ENCODE measurements around the gene NEMF.
"Not testable (repeated sequence)": the region's sequence is repeated elsewhere in the genome, so short reads cannot be mapped to it uniquely, and the experiment has no call there.

NEMF gene, protein sequence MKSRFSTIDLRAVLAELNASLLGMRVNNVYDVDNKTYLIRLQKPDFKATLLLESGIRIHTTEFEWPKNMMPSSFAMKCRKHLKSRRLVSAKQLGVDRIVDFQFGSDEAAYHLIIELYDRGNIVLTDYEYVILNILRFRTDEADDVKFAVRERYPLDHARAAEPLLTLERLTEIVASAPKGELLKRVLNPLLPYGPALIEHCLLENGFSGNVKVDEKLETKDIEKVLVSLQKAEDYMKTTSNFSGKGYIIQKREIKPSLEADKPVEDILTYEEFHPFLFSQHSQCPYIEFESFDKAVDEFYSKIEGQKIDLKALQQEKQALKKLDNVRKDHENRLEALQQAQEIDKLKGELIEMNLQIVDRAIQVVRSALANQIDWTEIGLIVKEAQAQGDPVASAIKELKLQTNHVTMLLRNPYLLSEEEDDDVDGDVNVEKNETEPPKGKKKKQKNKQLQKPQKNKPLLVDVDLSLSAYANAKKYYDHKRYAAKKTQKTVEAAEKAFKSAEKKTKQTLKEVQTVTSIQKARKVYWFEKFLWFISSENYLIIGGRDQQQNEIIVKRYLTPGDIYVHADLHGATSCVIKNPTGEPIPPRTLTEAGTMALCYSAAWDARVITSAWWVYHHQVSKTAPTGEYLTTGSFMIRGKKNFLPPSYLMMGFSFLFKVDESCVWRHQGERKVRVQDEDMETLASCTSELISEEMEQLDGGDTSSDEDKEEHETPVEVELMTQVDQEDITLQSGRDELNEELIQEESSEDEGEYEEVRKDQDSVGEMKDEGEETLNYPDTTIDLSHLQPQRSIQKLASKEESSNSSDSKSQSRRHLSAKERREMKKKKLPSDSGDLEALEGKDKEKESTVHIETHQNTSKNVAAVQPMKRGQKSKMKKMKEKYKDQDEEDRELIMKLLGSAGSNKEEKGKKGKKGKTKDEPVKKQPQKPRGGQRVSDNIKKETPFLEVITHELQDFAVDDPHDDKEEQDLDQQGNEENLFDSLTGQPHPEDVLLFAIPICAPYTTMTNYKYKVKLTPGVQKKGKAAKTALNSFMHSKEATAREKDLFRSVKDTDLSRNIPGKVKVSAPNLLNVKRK

DNA sequence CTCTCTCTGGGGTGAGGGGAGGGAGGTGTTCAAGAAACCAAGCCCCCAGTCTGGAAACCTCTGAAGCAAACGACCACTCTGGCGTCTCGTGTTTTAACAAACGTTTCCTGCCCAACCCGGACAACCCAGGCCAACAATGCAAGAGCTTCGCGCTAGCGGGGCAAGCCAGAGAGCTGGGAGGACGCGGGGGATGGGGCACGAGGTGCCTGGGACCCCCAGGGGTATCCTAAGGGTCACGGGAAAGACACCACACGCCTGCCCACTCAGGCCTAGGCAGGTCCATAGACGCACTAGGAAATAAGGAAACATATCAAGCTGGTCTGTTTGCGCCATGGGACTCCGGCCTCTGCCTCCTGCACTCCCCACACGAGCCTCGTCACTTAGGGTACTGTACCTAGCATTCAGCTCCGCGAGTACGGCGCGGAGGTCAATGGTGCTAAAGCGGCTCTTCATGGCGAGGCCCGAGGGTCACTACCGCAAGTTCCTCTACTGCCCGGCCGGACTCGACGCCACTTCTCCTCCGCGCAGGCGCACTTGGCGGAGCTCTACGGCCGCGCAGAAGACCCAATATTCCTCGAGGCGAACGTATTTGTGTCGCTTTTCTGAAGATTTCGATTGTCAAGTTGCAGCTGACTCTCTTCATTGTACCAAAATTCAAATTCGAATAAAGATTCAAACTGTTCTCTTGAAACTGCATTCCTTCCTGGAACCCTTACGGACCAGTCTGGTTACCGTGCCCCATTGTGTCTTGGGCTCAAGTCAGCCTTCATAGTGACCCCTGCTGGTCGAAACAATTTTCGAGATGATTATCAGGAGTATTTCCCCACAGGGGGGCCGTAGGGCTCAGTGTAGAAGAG is at the start of gene NEMF:
NEMF (minus strand) TSS at position 488 of the 857 bp plus-strand sequence; CDS start at position 453, 35 bp downstream.
- peak; percentile 72 for DNase-seq

DNA sequence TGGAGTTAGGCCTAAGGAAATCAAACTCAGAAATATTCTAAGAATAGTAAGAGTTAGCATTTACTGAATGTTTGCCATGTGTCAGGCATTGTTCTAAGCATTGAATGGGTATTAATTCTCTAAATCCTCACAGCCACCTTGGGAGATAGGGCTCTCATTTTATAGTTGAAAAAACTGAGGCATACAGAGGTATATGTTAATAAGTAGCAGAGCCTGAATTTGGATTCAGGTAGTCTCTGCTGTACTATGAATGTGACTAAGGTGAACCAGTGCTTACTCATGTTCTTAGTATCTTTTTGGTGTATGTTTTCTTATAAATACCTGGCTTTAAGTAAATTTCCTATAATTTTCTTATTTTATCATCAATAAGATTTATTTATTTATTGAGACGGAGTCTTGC is 48.4 kb upstream of the NEMF start:
- no peak for DNase-seq

DNA sequence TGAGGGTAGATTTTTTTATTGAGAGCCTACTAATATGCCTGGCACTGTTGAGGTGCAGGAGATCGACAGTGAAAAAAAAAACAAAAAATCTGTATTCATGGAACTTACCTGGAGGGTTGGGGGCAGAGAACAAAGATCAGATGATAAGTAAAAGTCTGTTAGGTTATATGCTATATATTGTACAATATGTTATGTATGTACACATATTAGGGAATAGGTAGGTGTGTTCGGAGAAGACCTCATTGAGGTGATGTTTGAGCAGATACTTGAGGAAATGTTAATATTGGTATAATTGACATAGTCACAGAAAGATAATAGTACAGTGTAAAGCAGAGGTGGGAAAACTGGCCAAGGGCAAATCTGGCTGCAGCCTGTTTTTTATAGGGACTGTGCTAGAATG is 45.9 kb upstream of the NEMF start:
- no peak for DNase-seq

DNA sequence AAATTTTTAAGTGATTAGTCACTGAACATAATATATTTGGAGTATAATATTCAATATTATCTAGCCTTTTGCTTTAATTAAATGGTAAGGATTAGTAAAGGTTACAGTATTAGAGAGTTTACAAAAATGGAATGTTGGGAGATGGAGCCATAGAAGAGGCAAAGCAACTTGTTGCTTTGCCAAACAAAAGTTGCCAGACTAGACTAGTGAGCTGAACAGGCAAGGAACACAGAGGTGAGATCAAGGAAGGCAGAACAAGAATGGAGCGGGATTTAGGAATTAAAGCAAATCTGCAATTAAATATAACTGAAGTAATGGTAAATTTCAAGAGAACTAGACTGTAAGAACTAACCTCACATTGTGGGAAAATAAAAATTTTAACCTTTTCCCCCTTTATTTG is 45.4 kb upstream of the NEMF start:
- DNase-seq, result no peak

DNA sequence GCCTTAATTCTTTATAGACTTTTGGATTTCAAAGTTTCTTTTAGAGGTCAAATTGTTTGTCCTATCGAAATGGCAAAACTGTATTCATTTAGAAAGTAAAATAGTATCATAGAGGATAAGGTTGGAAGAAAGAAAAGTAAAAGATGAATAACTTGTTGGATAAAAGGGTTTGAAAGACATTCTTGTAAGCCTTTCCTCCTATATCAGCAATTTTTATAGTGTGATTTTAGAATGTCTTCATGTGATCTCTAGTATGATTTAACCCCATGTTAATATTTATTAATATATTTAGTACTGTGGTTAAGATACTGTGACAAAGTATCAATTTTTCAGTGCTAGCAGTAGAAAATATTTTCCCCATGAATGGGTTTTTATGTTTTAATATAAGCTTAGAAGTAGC is 44.8 kb upstream of the NEMF start:
- DNase-seq, result no peak

DNA sequence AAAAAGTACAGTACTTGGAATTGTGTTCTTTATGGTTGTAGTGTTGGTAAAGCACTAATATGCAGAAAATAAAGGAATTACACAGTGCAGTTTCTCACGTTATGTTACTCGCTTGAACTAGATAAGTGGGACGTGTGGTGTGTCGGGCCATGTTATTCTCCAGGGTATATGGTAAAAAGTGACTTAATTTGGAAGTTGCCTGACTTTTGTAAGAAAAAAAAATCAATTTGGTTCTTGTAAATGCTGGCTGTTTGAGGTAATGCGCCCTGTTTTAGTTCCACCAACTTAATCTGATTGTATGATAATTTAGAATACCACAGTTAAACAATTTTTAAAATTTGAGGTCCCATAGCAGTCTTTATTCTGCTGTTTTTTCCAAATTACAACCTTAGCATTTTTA is 44.4 kb upstream of the NEMF start:
- no peak for DNase-seq

DNA sequence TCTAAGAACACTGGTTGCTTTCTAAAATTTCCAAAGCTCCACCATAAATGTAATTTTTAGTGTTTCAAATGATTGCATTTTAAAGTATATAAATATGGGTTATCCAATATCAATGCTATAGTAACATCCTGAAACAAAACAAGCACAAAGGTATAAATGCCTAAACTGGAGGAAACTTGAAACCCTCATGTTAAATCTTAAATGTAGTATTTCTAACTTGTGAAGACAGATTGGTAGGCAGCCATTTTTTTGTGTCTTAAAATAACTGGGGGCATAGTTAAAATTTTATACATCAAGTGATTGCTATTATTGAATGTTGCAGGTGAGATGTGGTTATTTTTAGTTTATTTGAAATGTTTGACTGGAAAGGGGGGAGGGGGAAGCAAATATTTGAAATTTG is 43.7 kb upstream of the NEMF start:
- not testable (repeated sequence) for DNase-seq

DNA sequence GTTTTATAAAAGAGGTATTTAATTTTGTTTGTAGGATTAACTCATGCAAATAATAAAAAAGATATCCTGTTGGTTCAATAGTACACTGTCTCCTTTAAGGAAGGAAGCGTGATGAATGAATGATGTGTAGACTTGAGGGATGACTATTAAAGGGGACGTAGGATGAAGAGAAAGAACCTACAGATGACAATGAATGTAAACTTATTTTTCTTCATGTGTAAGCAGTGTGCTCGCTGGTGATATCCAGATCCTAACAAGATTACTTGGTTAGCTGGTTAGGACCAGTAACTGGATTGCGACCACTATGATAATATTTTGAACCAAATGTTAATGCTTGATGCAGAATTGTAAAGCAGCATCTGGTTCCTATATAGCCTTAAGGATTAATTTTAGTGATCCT is 42.9 kb upstream of the NEMF start:
- no peak for DNase-seq

DNA sequence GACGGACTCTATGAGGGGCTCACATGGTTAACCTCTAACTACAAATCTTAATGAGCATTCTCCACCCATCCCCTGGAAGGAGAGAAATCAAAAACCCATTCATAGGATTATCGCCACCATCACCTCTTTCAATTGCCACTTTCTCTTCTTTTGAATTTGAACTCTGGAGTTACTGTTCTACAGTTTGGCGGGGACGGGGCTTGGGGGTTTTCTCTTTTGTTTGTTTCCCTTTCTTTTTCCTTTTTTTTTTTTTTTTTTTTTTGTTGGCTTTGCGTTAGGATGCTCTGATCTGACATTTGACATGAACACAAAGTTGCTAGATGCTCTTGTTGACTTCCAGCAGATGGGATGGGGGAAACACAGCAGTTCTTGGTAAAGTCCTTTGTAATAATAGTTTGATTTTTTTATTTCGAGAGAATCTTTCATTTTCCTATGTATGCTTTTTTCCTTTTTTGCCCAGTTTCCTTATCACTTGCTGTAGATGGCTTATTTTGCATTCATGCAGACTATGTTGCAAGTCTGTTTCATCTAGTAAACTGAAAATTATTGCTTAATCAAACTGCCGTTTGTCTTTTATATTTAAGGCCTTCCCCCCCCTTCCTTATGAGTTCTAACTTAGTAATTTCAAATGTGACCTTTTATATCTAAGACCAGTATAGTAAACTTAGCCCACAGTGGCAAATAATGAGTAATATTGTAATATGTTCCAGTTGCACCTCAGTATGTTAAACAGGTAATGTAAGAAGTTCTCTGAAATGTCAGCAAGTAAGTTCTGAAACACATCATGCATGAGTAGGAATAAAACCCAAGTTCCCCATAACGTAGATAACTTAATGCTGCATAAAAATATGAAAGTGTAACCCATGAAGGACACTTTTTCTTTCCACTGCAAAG is 41.9 kb upstream of the NEMF start:
- DNase-seq, result not testable (repeated sequence)

DNA sequence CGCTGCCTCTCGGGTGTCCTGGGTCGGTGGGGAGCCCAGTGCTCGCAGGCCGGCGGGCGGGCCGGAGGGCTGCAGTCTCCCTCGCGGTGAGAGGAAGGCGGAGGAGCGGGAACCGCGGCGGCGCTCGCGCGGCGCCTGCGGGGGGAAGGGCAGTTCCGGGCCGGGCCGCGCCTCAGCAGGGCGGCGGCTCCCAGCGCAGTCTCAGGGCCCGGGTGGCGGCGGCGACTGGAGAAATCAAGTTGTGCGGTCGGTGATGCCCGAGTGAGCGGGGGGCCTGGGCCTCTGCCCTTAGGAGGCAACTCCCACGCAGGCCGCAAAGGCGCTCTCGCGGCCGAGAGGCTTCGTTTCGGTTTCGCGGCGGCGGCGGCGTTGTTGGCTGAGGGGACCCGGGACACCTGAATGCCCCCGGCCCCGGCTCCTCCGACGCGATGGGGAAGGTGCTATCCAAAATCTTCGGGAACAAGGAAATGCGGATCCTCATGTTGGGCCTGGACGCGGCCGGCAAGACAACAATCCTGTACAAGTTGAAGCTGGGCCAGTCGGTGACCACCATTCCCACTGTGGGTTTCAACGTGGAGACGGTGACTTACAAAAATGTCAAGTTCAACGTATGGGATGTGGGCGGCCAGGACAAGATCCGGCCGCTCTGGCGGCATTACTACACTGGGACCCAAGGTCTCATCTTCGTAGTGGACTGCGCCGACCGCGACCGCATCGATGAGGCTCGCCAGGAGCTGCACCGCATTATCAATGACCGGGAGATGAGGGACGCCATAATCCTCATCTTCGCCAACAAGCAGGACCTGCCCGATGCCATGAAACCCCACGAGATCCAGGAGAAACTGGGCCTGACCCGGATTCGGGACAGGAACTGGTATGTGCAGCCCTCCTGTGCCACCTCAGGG is 41.0 kb upstream of the NEMF start:
- DNase-seq, result peak; percentile 69

DNA sequence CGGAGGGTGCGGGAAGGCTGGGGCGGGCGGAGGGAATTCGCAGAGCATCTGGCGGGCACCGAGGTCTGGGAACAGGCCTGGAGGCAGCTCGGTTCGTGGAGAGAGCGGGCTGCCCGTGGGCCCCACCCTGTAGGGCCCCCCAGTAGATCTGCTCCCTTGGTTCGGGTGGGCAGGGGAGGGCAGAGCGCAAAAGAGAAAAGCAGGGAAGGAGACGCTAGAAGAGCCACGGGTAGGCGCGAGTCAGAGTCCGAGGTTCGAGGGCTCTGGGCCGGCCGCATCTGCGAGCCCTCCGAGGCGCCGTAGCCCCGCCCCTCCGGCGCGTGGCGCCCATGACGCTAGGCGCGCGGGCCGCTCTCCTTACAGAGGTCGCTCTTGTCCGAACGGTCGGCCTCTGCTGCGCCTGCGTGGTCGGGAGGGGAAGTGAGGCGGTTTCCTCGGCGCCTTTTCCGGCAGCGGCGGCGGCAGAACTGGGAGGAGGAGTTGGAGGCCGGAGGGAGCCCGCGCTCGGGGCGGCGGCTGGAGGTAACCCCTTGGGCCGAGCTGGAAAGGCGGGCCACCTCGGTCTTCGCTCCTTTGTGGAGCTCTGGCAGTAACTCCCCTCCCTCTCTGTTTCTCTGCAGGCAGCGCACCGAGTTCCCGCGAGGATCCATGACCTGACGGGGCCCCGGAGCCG is 40.2 kb upstream of the NEMF start, which contains the start of gene ARF6:
ARF6 (plus strand) TSS at position 447 of the 673 bp plus-strand sequence. CDS start 655 bp downstream, outside the sequence.
- peak; percentile 94 for DNase-seq

DNA sequence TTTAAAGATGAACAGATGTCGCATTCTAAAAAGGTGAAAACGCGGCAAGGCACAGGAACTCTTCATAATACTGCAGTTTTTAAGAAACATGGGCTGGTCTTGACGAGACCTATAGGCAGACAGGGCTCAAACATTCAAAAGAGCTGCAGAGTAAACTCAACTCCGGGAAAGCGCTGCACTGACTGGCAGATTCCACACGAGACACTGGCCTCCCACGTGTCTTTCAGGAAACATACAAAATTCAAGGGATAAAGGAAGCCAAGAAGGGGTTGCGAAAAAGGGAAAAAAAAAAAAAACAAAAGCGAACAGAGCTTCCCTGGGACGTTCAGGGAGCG is 39.7 kb upstream of the NEMF start:
- DNase-seq, result peak; percentile 42

DNA sequence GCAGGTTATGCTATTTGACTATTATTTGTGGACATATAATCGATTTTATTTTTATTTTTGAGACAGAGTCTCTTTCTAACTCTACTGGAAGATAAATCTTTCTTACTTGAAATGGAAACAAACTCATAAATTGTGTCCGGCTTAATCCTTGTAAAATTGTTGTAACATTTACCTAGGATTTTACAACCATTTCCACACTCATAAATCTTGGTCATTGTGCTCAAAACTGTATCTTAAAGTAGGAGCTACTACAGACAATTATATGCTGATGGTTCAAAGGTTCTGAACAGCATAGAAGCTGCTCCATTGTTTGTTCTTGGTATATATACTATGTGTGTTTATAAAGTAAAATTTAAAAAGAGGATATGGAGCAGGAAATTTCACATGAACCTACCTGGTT is 35.7 kb upstream of the NEMF start:
- no peak for DNase-seq

DNA sequence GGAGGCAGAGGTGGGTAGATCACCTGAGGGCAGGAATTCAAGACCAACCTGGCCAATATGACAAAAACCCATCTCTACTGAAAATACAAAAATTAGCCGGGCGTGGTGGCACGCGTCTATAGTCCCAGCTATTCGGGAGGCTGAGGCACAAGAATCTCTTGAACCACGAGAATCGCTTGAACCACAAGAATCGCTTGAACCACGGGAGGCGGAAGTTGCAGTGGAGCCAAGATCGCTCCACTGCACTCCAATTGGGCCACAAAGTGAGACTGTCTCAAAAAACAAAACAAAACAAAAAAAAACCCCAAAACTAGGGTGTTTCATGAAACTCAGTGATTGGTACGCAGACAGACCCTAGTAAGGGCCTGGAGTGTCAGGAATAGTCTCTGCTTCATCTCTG is 33.9 kb upstream of the NEMF start:
- no peak for DNase-seq

DNA sequence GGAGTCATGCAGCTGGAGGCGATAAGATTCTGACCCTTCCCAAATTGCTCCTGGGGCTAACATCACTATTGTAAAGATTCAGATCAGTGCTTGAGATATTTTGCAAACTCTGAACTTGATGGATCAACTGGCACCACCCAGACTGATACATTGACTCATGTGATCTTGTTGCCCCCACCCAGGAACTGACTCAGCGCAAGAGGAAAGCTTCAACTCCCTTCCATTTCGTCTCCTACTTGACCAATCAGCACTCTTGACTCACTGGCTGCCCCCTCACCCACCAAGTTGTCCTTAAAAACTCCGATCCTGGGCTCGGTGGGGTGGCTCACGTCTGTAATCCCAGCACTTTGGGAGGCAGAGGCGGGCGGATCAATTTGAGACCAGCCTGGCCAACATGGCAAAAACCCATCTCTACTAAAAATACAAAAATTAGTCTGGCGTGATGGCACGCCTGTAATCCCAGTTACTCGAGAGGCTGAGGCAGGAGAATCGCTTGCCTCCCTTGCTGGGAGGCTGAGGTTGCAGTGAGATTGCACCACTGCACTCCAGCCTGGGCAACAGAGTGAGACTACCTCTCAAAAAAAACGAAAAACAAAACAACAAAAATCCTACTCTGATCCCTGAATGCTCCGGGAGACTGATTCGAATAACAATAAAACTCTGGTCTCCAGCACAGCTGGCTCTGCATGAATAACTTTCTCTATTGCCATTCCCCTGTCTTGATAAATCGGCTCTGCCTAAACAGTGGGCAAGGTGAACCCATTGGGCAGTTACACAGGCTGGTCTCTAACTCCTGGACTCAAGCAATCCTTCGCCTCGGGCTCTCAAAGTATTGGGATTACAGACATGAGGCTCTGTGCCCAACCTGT is 30.5 kb upstream of the NEMF start:
- DNase-seq, result no peak

DNA sequence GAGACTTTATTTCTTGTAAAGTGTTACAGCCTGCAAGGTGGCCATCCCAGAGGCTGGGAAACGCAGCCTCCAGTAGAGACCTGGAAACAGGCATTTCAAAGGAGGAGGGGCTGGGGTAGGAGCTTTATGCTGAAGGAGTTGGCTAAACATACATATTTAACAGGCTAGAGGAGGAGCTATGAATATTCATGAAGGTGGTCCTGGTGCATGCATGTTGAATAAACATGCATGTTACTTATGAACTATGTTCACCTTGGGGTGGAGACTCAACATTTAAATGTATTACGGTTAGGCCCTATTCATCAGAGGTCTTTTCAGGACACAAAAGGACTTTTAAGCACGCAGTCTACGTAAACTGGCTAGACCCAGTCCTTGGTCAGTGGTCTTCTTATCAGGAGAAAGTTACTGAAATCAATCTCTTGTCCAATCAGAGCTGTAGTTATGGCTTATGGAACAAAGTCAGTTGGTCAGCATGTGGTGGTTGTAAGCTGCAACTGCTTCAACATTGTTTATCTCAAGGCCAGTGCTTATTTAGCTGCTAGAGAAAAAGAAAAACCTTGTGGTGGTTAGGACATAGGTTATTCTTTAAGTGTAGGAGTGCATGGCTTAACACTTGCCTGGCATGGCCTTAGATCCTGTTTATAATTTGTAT is 28.9 kb upstream of the NEMF start:
- DNase-seq, result no peak

DNA sequence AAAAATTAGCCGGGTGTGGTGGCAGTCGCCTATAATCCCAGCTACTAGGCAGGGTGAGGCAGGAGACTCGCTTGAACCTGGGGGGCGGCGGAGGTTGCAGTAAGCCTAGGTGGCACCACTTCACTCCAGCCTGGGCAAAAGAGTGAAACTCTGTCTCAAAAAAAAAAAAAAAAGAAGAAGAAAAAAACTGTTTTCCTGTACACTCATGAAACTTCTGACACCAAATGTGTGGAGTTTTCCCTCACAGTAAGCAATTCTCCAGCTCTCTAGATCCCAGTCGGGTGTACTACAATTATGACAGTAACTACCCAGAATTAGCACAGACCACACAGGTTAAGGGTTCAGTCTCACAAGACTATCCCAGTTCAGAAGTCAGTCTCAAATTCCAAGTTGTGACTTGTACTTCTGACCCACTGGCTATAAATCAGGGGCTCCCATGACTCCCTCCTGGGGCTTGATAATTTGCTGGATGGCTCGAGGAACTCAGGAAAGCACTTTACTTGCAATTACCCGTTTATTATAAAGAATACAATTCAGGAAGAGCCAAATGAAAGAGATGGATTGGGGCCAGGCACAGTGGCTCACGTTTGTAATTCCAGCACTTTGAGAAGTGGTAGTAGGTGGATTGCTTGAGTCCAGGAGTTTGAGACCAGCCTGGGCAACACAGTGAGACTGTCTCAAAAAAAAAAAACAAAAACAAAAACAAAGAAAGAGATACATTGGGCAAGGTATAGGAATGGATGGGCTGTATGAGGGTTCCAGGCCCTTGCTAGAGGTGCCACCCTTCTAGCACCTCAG is 27.9 kb upstream of the NEMF start:
- no peak for DNase-seq
